Trophoblast cell (in vitro differentiated cells and primary cell): Measurements from ENCODE around the gene CDC73.
A peak's percentile ranks its signal among the peaks of the same experiment; 100 is the strongest.

Experiments
- DNase-seq, 2 donors: peaks; one replicate each; pipeline ENCODE4 v3.0.0-alpha.2; 2016
- H2AFZ ChIP-seq: 2 replicates; pipeline ENCODE4 v1.6.1; 2013; ENCODE audit warnings: low read length, moderate library complexity, mild to moderate bottlenecking; ENCODE audit not compliant: insufficient read depth, poor library complexity
- H2AK5ac ChIP-seq: 2 replicates; pipeline ENCODE4 v1.6.1; 2013; ENCODE audit warnings: mild to moderate bottlenecking, low read length
- H2BK120ac ChIP-seq: 2 replicates; pipeline ENCODE4 v1.6.1; 2013; ENCODE audit warnings: low read length, mild to moderate bottlenecking, moderate library complexity; ENCODE audit not compliant: insufficient read depth, poor library complexity
- H2BK12ac ChIP-seq: 2 replicates; pipeline ENCODE4 v1.6.1; 2013; ENCODE audit warnings: mild to moderate bottlenecking, low read length, moderate library complexity
- H2BK5ac ChIP-seq: 2 replicates; pipeline ENCODE4 v1.6.1; 2013; ENCODE audit warnings: low read length, low read depth, moderate library complexity, mild to moderate bottlenecking; ENCODE audit not compliant: poor library complexity
- H3K14ac ChIP-seq: 2 replicates; pipeline ENCODE4 v1.6.1; 2013; ENCODE audit warnings: mild to moderate bottlenecking, low read length
- H3K18ac ChIP-seq: 2 replicates; pipeline ENCODE4 v1.6.1; 2013; ENCODE audit warnings: mild to moderate bottlenecking, low read length
- H3K23ac ChIP-seq: 2 replicates; pipeline ENCODE4 v1.6.1; 2013; ENCODE audit warnings: low read length
- H3K27ac ChIP-seq: 2 replicates; pipeline ENCODE4 v1.5.1; 2013; ENCODE audit warnings: low read depth, mild to moderate bottlenecking, inconsistent platforms, low read length, moderate library complexity
- H3K27me3 ChIP-seq: 2 replicates; pipeline ENCODE4 v1.6.1; 2013; ENCODE audit warnings: inconsistent platforms, mild to moderate bottlenecking, low read length, moderate library complexity; ENCODE audit not compliant: insufficient read depth
- H3K36me3 ChIP-seq, 2 experiments: 1 replicate in 1 of 2; 2 replicates in 1 of 2; pipeline ENCODE4 v1.6.1; 2013; ENCODE audit warnings: low read length in 2 of 2, mild to moderate bottlenecking in 2 of 2, moderate library complexity in 1 of 2; ENCODE audit not compliant: insufficient read depth in 2 of 2, control insufficient read depth in 1 of 2
- H3K4ac ChIP-seq: 2 replicates; pipeline ENCODE4 v1.6.1; 2013; ENCODE audit warnings: low read depth, mild to moderate bottlenecking, low read length, moderate library complexity
- H3K4me1 ChIP-seq, 2 experiments: 1 replicate in 1 of 2; 2 replicates in 1 of 2; pipeline ENCODE4 v1.6.1; 2013; ENCODE audit warnings: low read length in 2 of 2, mild to moderate bottlenecking in 2 of 2, moderate library complexity in 1 of 2; ENCODE audit not compliant: insufficient read depth in 2 of 2, control insufficient read depth in 1 of 2
- H3K4me2 ChIP-seq: 2 replicates; pipeline ENCODE4 v1.6.1; 2013; ENCODE audit warnings: inconsistent platforms, mild to moderate bottlenecking, low read length, moderate library complexity
- H3K4me3 ChIP-seq: 2 replicates; pipeline ENCODE4 v1.5.1; 2013; ENCODE audit warnings: mild to moderate bottlenecking, low read depth, low read length, inconsistent platforms
- H3K79me1 ChIP-seq: one replicate; pipeline ENCODE4 v1.6.1; 2013; ENCODE audit warnings: low read length
- H3K79me2 ChIP-seq: 2 replicates; pipeline ENCODE4 v1.6.1; 2013; ENCODE audit warnings: low read length, mild to moderate bottlenecking; ENCODE audit not compliant: control insufficient read depth, insufficient read depth, poor library complexity
- H3K9ac ChIP-seq: 2 replicates; pipeline ENCODE4 v1.6.1; 2013; ENCODE audit warnings: mild to moderate bottlenecking, low read length
- H3K9me3 ChIP-seq: 2 replicates; pipeline ENCODE4 v1.6.1; 2013; ENCODE audit warnings: low read depth, mild to moderate bottlenecking, control low read depth, inconsistent platforms, low read length; ENCODE audit not compliant: insufficient read depth
- H4K12ac ChIP-seq: 2 replicates; pipeline ENCODE4 v1.6.1; 2013; ENCODE audit warnings: low read depth, mild to moderate bottlenecking, low read length, moderate library complexity
- H4K8ac ChIP-seq: 2 replicates; pipeline ENCODE4 v1.6.1; 2013; ENCODE audit warnings: low read depth, mild to moderate bottlenecking, low read length, moderate library complexity
- H4K91ac ChIP-seq: one replicate; pipeline ENCODE4 v1.6.1; 2013; ENCODE audit warnings: low read depth, mild to moderate bottlenecking, low read length, moderate library complexity
- WGBS: extraction: QIAGEN DNeasy Blood & Tissue Kit; methylation state at CpG from one replicate; pipeline ENCODE4 v1.1.7; 2013; ENCODE audit warnings: missing lambda C conversion rate; ENCODE audit not compliant: insufficient read length, insufficient coverage; ENCODE audit errors: extremely low coverage; 5-methylcytosine and 5-hydroxymethylcytosine counted together

The CDC73 gene

GRCh38 chr1:193104907-193105820, 16.7 kb upstream of the CDC73 start, which contains the start of gene GLRX2:
GLRX2 (minus strand) TSS chr1:193105414; CDS start chr1:193105382, 32 bp downstream.
- H2AK5ac ChIP-seq: no peak within 1 kb of the TSS
- no peaks in the 10 kb centered on the region for H3K27me3 ChIP-seq
- H3K27ac ChIP-seq: peak within 1 kb of the TSS; percentile 76
- H3K4me1 ChIP-seq: no peaks in the 10 kb centered on the region
- H3K18ac ChIP-seq: peak within 1 kb of the TSS; percentile 57
- peak within 1 kb of the TSS; percentile 57 for H4K8ac ChIP-seq
- H3K14ac ChIP-seq: peak within 1 kb of the TSS; percentile 49
- H4K12ac ChIP-seq: peak within 1 kb of the TSS; percentile 35
- H3K9ac ChIP-seq: peak within 1 kb of the TSS; percentile 84
- peak within 1 kb of the TSS; percentile 15 for H2BK120ac ChIP-seq
- no peaks in the 10 kb centered on the region for H3K9me3 ChIP-seq
- peaks cover 5% of the 10 kb centered on the region for H3K79me2 ChIP-seq
- H4K91ac ChIP-seq: peak within 1 kb of the TSS; percentile 20
- WGBS: no CpG with 5 or more reads among the region's 73 CpGs
- H3K36me3 ChIP-seq: no peaks in the 10 kb centered on the region
- peaks cover 6% of the 10 kb centered on the region for H3K79me1 ChIP-seq
- H2BK5ac ChIP-seq: peak within 1 kb of the TSS; percentile 61
- no peak within 1 kb of the TSS for H3K4ac ChIP-seq
- H2AFZ ChIP-seq: peak within 1 kb of the TSS; percentile 80
- peak within 1 kb of the TSS; percentile 88 for H3K4me3 ChIP-seq
- no peak within 1 kb of the TSS for H3K23ac ChIP-seq
- peak within 1 kb of the TSS; percentile 97 for H3K4me2 ChIP-seq
- peak; percentile 79 to 82 for DNase-seq
- H2BK12ac ChIP-seq: no peak within 1 kb of the TSS

- Histone ChIP-seq H3K18ac (no peak overlapping the region), H3K27me3 (no peaks in the 10 kb centered on the region), H2AFZ (no peak overlapping the region), H3K4ac (no peak overlapping the region), H3K4me3 (no peak overlapping the region), H3K9ac (no peak overlapping the region), H3K14ac (no peak overlapping the region), H3K9me3 (no peaks in the 10 kb centered on the region), H3K79me2 (peaks cover 5% of the 10 kb centered on the region), H3K27ac (no peak overlapping the region), H3K79me1 (peaks cover 6% of the 10 kb centered on the region), H2BK12ac (no peak overlapping the region), H2BK120ac (no peak overlapping the region), H3K36me3 (no peaks in the 10 kb centered on the region), H3K23ac (no peak overlapping the region), H4K91ac (no peak overlapping the region), H4K8ac (no peak overlapping the region), H2BK5ac (no peak overlapping the region), H4K12ac (no peak overlapping the region), H3K4me2 (peak overlapping the region; percentile 97), H2AK5ac (no peak overlapping the region), H3K4me1 (no peaks in the 10 kb centered on the region)
- WGBS: no CpG with 5 or more reads among the region's 4 CpGs
- DNase-seq: no peak
These were observed 16.0 kb upstream of the CDC73 start for GRCh38 chr1:193105821-193106177.

GRCh38 chr1:193108471-193108870, 13.4 kb upstream of the CDC73 start:
- H4K12ac ChIP-seq: no peak overlapping the region
- no peaks in the 10 kb centered on the region for H3K36me3 ChIP-seq
- H3K79me2 ChIP-seq: peaks cover 5% of the 10 kb centered on the region
- no peaks in the 10 kb centered on the region for H3K27me3 ChIP-seq
- no peak overlapping the region for H3K18ac ChIP-seq
- peaks cover 6% of the 10 kb centered on the region for H3K79me1 ChIP-seq
- H3K4ac ChIP-seq: no peak overlapping the region
- no peak overlapping the region for H3K4me3 ChIP-seq
- H3K23ac ChIP-seq: no peak overlapping the region
- H3K27ac ChIP-seq: no peak overlapping the region
- no peak overlapping the region for H2AFZ ChIP-seq
- no peak for DNase-seq
- H3K9ac ChIP-seq: no peak overlapping the region
- H2BK120ac ChIP-seq: no peak overlapping the region
- no peak overlapping the region for H2BK12ac ChIP-seq
- no peaks in the 10 kb centered on the region for H3K9me3 ChIP-seq
- no peak overlapping the region for H2AK5ac ChIP-seq
- H4K8ac ChIP-seq: no peak overlapping the region
- WGBS: no CpG with 5 or more reads among the region's 3 CpGs
- no peak overlapping the region for H3K14ac ChIP-seq
- H3K4me2 ChIP-seq: no peak overlapping the region
- H2BK5ac ChIP-seq: no peak overlapping the region
- peaks cover 2 to 7% of the 10 kb centered on the region in 2 experiments for H3K4me1 ChIP-seq
- no peak overlapping the region for H4K91ac ChIP-seq

GRCh38 chr1:193109619-193110018, 12.2 kb upstream of the CDC73 start:
- WGBS: no CpG with 5 or more reads among the region's 1 CpG

More at GRCh38 chr1:193109619-193110018, 12.2 kb upstream of the CDC73 start:
- H3K4me1 ChIP-seq: peaks cover 2 to 7% of the 10 kb centered on the region in 2 experiments
- no peaks in the 10 kb centered on the region for H3K36me3 ChIP-seq
- no peak overlapping the region for H3K4ac ChIP-seq
- DNase-seq: no peak
- no peak overlapping the region for H2BK5ac ChIP-seq
- H3K79me2 ChIP-seq: peaks cover 5% of the 10 kb centered on the region
- H3K9me3 ChIP-seq: no peaks in the 10 kb centered on the region
- no peak overlapping the region for H3K27ac ChIP-seq
- H3K14ac ChIP-seq: no peak overlapping the region
- H4K91ac ChIP-seq: no peak overlapping the region
- no peaks in the 10 kb centered on the region for H3K27me3 ChIP-seq
- H3K9ac ChIP-seq: no peak overlapping the region
- no peak overlapping the region for H3K4me2 ChIP-seq
- H3K18ac ChIP-seq: no peak overlapping the region
- no peak overlapping the region for H4K8ac ChIP-seq
- H2BK12ac ChIP-seq: no peak overlapping the region
- H2AK5ac ChIP-seq: no peak overlapping the region
- no peak overlapping the region for H3K4me3 ChIP-seq
- no peak overlapping the region for H2BK120ac ChIP-seq
- no peak overlapping the region for H2AFZ ChIP-seq
- no peak overlapping the region for H4K12ac ChIP-seq
- peaks cover 5% of the 10 kb centered on the region for H3K79me1 ChIP-seq
- no peak overlapping the region for H3K23ac ChIP-seq
